Measurements from ENCODE around the gene PHGDH.

PHGDH gene

DNA sequence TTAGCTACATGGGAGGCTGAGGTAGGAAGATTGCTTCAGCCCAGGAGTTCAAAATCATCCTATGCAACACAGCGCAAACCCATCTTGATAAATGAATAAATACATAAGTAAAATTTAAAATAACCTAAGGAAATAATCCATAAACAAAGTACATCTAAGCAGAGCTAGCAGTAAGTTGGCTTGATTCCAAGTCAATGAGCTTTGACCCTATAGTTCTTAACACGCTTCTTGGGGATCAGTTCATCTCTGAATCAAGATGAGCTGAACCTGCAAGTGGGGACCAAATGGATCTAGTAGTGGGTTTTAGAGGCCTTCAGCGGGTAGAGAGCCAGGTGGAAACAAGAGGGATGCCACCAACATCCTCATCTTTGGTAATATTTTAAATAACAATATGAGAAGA, 31.5 kb upstream of the PHGDH start:
- H3K27me3 ChIP-seq: 0 out of 2 replicates have a peak, but pooled peaks cover 5% of the 10 kb centered on the region
- H3K36me3 ChIP-seq: no peaks in the 10 kb centered on the region

DNA sequence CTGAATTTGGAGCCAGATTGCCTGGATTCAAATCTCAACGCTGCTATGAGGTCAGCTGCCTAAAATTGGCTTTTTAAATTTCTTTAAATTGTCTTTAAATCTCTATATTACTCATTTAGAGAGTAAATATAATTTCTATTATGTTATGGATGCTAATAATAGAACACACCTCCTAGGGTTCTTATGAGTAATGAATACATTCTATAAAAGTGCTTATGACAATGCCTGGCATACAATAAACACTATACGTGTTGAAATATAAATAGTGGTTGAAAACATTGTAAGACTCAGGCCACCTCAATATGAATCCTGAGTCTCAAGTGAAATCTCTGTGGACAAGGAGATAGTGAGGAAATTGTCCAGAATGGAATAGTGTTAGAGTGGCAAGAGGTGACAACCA, 31.0 kb upstream of the PHGDH start:
- no peak overlapping the region for H3K4me3 ChIP-seq (ENCODE audit: low read depth, low read length)
- no peaks in the 10 kb centered on the region for H3K36me3 ChIP-seq
- TF ChIP-seq CTCF (IDR thresholded peaks at IDR 0.05; ENCODE audit: low read depth, low read length): no peak
- 0 out of 2 replicates have a peak, but pooled peaks cover 5% of the 10 kb centered on the region for H3K27me3 ChIP-seq
- no peak for DNase-seq
- no peaks in the 10 kb centered on the region for H3K4me1 ChIP-seq
- no peaks in the 10 kb centered on the region for H3K9me3 ChIP-seq

More for the DNA sequence above, 31.5 kb upstream of the PHGDH start:
- no peak for TF ChIP-seq CTCF (IDR thresholded peaks at IDR 0.05; ENCODE audit: low read depth, low read length)
- no peak for DNase-seq
- Histone ChIP-seq H3K9me3 (no peaks in the 10 kb centered on the region), H3K4me1 (no peaks in the 10 kb centered on the region), H3K4me3 (ENCODE audit: low read depth, low read length) (no peak overlapping the region)

DNA sequence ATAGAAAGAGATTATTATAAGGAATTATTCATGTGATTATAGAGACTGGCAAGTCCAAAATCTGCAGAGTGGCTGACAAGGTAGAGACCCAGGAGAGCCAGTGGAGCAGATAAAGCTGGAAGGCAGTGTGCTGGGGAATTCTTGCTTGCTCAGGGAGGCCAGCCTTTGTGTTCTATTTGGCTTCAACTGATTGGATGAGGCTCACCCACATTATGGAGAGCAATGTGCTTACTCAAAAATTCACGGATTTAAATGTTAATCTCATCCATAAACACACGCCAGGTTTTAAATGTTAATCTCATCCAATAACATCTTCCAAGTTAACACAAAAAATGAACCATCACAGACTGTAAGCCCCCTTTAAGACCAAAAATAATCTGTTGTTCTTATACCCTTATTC, 30.2 kb upstream of the PHGDH start:
- no peak for TF ChIP-seq CTCF (IDR thresholded peaks at IDR 0.05; ENCODE audit: low read depth, low read length)
- H3K4me3 ChIP-seq (ENCODE audit: low read depth, low read length): no peak overlapping the region
- H3K9me3 ChIP-seq: no peaks in the 10 kb centered on the region
- H3K4me1 ChIP-seq: no peaks in the 10 kb centered on the region
- H3K27me3 ChIP-seq: 0 out of 2 replicates have a peak, but pooled peaks cover 5% of the 10 kb centered on the region
- no peaks in the 10 kb centered on the region for H3K36me3 ChIP-seq
- no peak for DNase-seq

DNA sequence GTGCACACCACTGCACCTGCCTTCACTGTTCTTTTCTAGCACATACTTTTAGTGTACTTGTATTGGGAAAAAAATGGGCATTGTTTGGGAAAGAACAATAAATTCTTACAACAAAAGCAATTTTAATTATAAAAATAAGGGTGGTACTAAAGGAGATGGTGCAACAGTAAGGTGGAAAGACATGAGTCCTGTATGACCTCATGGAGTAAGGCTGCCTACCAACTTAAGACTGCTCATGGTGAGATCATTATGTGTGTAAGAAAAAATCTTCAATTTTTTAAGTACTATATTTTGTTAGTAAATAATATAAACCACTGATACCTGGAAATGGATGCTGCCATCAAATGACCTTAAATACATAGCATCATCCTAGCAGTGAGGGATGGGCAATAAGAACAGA, 29.6 kb upstream of the PHGDH start:
- H3K36me3 ChIP-seq: no peaks in the 10 kb centered on the region

DNA sequence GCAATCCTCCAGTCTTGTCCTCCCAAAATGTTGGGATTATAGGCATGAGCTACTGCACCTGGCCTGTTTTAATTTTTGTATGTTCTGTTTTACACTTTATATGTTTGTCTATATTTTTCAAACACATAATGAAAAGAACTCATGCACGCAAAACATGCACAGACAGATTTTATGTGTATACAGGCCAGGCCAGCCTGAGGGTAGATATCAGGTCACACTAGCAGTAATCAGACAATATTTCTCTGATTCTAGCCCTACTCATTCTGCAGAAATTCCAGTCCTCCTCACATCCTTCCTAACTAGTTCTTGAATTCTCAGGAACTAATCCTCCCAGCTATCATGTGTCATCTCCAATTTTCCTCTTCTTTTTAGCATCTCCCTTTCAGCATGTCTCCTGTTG, 27.8 kb upstream of the PHGDH start:
- H3K36me3 ChIP-seq: no peaks in the 10 kb centered on the region
- H3K4me1 ChIP-seq: no peaks in the 10 kb centered on the region
- no peak for DNase-seq
- no peak for TF ChIP-seq CTCF (IDR thresholded peaks at IDR 0.05; ENCODE audit: low read depth, low read length)
- 0 out of 2 replicates have a peak, but pooled peaks cover 5% of the 10 kb centered on the region for H3K27me3 ChIP-seq
- H3K4me3 ChIP-seq (ENCODE audit: low read depth, low read length): no peak overlapping the region
- H3K9me3 ChIP-seq: no peaks in the 10 kb centered on the region

More for the DNA sequence above, 29.6 kb upstream of the PHGDH start:
- no peak overlapping the region for H3K4me3 ChIP-seq (ENCODE audit: low read depth, low read length)
- 0 out of 2 replicates have a peak, but pooled peaks cover 5% of the 10 kb centered on the region for H3K27me3 ChIP-seq
- no peak for DNase-seq
- no peaks in the 10 kb centered on the region for H3K4me1 ChIP-seq
- H3K9me3 ChIP-seq: no peaks in the 10 kb centered on the region
- no peak for TF ChIP-seq CTCF (IDR thresholded peaks at IDR 0.05; ENCODE audit: low read depth, low read length)

DNA sequence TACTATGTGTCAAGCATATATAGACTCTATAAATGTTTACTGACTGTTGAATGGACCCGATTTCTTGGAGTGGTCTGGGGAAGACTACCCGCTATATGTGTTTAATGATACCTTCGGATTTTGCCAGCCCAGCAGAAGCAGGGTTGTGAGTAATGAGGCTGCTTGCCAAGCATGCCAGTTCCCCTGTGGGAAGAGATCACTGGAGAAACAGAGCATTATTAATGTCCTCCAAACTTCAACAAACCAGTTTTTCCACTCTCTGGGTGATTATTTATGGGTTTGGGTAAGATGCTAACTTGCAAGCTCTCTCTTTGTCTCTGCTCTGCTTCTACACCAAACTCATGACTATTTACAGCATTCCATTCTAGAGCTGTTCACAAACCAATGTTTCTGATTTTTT, 25.1 kb upstream of the PHGDH start:
- no peaks in the 10 kb centered on the region for H3K4me1 ChIP-seq
- H3K36me3 ChIP-seq: no peaks in the 10 kb centered on the region
- H3K9me3 ChIP-seq: no peaks in the 10 kb centered on the region
- no peak overlapping the region for H3K4me3 ChIP-seq (ENCODE audit: low read depth, low read length)
- 0 out of 2 replicates have a peak, but pooled peaks cover 3% of the 10 kb centered on the region for H3K27me3 ChIP-seq
- no peak for TF ChIP-seq CTCF (IDR thresholded peaks at IDR 0.05; ENCODE audit: low read depth, low read length)
- no peak for DNase-seq

Measured in BE2C (cell line).